ENCODE data around the gene RHOG.

The RHOG gene

DNA sequence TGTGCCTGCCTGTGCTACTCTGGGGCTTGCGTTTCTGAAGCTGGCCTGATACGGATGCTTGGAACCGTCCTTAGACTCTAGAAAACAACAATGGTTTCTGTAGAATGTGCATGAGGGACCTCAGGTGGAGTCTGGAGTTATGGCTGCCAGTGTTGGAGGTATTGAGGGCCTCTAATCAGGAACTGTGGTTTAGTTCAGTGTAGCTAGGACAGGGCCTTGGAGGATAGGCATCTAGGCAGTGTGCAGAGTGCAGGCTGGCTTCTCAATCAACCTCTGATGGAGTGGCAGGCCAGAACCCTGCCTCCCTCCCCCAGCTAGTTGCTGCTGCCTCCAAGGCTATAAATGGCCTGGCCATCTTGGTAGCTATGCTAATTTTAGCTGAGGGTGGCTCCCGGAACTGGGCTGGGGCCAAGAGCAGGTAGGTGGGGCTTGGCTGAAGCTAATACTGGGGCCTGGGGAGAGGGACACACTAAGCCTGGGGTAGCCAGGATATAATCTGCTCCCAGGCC is 18.7 kb upstream of the RHOG start:
- no peak for DNase-seq (ENCODE audit: low spot score)

DNA sequence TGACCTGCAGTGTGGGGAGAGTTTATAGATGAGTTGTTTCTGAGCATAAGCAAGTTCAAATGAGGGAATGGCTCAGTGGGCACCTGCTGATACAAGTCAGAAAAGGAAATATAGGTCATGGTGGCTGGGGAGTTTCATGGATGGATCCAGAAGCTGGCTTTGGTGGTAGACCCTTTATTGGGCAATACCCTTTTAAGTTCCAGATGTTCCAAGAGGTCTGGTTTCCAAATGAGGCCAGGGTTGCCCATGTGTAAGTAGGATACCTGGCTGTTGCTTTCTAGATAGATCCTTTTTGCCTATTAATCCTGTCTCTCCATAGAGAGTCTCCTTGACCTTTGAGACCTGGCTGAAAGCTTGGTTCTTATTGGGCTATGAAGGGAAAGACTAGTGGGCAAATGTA is 16.9 kb upstream of the RHOG start:
- no peak for DNase-seq (ENCODE audit: low spot score)

DNA sequence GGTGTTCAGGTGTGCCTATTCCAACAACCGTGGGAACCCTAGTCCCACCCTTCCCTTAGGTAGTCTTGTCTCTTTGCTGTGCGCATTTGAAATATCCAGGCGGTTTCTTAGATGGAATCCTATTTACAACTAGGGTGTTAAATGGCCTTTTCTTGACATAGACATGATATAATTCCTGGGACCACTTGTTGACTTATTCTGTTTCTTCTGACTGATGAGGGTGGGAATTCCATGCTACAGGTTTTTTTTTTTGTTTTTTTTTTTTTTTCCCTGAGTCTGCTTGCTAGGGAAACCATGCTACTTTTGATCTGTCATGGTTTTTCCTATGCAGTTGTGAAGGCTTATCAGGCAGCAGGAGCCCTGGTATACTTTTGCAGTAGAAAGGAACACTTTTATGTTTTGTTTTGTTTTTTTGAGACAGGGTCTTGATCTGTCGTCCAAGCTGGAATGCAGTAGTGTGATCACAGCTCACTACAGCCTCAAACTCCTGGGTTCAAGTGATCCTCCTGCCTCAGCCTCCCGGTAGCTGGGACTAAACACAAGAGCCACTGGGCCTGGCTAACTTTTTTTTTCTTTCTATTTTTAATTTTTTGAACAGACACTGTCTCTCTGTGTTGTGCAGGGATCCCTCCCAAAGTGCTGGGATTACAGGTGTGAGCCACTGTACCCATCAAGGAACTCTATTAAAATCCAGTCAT is 16.2 kb upstream of the RHOG start:
- no peak for DNase-seq (ENCODE audit: low spot score)

DNA sequence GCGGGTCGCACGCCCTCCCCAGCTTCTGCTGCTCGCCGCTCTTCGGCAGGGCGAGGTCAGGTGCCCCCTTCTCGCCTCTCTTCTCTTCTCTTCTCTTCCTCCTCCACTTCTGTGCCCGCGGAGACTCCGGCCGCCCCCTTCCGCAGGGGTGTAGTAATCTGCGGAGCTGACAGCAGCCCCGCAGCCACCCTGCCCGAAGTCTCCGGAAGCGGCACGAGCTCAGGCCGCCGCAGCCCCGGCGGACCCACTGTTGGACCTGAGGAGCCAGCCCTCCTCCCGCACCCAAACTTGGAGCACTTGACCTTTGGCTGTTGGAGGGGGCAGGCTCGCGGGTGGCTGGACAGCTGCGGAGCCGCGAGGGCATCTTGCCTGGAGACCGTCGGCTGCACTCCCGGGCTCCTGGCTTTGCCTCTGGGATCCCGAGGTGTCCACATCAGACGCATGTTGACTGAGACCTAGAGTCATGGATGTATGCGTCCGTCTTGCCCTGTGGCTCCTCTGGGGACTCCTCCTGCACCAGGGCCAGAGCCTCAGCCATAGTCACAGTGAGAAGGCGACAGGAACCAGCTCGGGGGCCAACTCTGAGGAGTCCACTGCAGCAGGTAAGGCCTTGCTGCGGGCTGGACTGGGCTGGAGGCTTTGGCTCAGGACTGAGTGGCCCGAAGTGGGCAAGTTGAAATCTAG is 15.2 kb upstream of the RHOG start:
- DNase-seq (ENCODE audit: low spot score), result no peak

DNA sequence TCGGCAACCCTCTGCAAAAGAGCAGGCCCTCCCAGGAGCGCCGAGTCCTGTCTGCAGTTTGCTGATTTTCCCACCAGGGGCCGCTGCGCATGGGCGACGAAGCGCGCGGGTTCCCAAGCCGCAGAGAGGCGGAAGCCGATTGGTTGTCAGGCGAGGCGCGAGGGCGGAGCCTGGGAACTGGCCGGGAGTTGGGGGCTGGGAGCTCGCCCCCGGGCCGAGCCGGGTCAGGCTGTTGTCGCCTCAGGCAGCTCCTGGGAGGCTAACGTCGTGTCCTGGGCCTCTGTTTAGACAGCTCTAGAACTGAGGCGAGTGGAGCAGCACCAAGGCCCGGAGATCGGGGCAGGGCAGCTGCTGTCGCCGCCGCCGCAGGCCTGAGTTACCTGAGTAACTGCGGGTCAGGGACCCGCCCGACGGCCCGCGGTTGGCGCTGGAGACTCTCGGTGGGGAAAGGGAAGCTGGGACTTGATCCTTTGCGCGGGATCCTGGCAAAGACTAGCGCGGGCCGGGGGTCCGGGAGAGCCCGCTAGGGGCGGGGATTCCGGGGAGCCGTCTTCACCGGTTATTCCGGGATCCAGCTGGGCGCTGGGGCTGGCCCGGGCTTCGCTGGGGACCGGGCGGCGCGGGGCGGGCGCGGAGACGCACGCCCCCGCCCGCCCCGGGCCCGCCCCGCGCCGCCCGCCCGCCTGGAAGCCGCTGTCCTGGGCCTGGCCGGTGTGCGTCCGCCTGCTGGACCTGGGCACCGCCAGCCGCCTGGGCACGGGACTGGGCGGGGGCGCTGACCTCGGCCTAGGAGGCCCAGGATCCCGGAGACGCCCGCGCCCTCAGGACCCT is 14.4 kb upstream of the RHOG start, which contains the start of gene STIM1:
STIM1 (plus strand) TSS at position 688 of the 831 bp plus-strand sequence. CDS start 607 bp downstream, outside the sequence.
- peak; percentile 89 for DNase-seq (ENCODE audit: low spot score)

DNA sequence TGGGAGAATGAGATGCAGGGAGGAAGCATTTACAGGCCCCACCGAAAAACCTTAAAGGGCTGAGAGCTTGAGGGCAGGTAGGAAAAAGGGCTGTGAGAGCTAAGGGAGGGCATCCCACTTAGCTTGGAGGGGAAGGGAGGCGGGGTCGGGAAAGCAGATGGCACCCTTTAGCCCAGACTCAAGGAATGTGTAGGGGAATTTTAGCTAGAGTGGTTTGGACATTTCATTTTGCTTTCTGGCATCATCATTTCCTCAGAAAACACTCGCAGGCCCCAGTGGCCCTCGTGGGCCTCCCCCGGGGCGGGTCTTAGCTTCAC is 13.9 kb upstream of the RHOG start:
- DNase-seq (ENCODE audit: low spot score), result no peak

DNA sequence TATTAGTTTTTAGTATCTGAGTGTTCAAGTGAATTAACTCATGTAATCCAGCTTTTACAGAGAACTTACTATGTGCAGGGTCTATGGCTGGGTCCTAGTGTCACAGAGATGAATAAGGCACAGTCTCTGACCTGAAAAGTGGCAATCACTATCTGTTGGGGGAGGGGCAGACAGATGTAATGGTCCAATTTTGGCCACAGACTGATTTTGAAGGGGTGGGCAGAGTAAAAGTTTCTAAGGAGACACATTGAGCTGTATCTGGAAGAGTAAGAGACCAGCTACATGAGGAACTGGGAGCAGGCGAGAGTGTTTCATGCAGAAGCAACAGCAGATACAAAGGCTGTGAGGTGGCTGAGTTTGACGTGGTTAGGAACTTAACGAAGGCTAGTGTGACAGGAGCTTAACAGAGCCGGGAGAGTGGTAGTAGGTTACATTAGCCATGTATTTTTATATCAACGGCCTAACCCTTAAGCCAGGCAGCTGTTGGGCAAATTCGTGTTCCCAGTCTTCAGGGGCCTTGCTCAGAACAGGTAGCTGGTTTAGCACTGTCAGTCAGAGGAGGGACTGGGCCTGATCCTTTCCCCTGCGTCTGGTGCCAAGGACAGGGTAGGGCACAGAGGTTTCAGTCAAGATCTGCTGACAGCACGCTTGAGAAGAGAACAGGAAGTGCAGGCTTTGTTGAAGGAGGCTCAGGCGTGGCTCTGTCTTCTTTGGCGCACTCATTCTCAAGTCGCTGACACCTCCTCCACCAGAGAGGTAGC is 13.3 kb upstream of the RHOG start:
- no peak for DNase-seq (ENCODE audit: low spot score)

DNA sequence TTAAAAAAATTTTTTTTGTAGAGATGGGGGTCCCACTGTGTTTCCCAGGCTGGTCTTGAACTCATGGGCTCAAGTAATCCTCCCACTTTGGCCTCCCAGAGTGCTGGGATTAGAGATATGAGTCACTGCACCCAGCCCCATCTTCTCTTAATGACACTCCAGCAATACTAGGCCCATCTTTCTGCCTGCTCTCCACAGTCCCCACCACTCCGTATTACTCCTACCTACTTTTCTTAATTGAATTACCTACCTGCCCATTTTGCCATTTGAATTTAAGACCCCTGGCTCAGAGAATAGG is 12.7 kb upstream of the RHOG start:
- no peak for DNase-seq (ENCODE audit: low spot score)

DNA sequence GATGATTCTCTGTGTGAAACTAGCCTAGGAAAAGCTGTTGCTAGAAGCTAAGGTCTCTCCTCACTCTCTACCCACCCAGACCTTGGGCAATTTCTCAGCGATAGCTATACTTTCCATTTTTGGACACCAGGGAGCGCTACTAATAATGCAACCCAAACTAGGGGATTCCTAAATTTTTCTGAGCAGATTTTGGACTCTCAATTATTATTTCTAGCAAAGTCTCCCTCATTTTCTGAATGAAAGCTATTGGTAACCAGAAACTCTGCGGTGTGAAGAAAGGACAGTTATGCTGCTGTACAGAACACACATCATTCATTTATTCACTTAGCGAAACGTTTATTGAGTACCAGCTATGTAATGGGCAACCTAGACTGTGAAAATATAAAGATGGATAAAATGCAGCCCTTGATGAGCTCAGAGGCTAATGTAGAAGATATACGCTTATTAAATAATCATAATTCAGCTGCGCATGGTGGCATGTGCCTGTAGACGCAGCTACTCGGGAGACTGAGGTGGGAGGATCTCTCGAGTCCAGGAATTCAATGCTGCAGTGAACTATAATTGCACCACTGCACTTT is 8.6 kb upstream of the RHOG start:
- peak; percentile 54 for DNase-seq (ENCODE audit: low spot score)

DNA sequence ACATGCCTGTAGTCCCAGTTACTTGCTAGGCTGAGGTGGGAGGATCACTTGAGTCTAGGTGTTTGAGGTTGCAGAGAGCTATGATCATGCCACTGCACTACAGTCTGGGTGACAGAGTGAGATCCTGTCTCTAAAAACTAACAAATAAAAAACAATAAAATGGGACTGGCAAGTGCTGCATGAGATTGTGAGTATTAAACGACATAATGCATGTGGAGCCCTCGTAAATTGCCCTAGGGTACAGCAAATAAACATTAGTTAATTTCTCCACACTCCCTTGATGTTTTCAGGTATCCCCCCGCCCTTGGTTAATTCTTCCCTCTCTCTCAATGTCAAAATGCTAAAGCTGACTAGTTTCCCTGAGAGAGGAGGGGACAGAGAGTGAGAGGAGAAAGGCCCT is 4.9 kb upstream of the RHOG start:
- no peak for DNase-seq (ENCODE audit: low spot score)

DNA sequence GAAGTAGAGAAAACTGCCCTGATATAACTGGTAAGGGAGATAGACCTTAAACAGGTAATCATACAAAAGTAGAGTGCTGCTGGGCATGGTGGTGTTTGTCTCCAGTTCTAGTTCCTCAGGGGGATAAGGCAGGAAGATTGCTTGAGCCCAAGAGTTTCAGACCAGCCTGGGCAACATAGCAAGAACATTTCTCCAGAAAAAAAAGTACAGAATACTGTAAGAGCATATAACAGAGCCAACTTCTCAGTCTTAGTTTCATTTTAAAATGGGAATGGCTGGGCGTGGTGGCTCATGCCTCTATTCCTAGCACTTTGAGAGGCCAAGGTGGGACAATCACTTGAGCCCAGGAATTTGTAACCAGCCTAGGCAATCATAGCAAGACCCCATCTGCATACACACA is 4.5 kb upstream of the RHOG start:
- DNase-seq (ENCODE audit: low spot score), result no peak

DNA sequence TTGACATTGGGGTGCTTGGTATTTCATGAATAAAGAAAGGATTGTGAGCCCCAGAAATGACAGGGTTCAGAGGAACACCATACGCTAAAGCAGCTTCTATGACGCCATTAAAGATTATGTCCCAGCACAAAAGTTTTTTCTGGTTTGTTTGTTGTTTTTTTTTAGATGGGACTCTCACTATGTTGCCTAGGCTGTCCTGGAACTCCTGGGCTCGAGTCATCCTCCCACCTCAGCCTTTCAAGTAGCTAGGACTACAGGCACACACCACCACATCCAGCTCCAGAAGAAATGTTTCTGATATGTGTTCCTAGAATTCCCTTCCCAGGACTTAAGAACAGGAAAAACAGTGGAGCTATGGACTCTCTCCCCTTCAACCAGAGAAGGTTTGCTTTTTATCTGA is 2.6 kb upstream of the RHOG start:
- DNase-seq (ENCODE audit: low spot score), result no peak

DNA sequence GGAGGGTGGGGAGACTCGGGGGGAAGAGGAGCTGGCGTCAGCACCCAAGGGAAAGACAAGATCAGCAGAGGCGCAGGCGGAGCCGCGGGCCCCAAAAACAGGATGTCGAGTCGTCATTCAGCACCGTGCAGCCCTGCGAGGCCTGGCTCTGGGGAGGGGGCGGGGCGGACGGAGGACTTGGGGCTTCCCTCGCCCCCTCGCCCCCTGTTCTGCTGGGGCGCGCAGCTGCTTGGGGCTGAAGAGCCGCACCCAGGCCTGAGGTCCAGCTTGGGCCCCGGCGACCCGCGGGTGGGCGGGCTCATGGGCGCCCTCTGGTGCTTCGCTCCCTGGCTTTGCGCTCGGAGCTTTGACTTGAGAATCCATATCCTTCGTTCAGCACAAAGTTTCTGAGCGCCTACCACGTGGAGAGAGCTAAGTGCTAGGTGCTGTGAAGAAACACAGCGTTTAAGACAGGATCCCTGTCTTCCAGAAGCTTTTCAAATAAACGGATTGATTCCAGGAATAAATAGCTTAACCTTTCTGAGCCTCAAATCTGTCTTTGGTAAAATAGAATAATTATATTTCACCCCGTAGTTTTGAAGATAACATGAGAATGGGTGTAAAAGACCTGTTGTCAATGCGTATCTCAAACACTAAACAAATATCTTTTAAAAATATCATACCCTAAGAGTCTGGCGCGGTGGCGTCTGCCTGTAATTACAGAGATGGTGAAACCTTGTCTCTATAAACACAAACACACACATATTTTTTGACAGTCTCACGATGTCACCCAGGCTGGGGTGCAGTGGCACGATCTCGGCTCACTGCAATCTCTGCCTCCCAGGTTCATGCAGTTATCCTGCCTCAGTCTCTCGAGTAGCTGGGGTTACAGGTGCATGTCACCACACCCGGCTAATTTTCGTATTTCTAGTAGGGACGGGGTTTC is 929 bp upstream of the RHOG start:
- peak; percentile 72 for DNase-seq (ENCODE audit: low spot score)

DNA sequence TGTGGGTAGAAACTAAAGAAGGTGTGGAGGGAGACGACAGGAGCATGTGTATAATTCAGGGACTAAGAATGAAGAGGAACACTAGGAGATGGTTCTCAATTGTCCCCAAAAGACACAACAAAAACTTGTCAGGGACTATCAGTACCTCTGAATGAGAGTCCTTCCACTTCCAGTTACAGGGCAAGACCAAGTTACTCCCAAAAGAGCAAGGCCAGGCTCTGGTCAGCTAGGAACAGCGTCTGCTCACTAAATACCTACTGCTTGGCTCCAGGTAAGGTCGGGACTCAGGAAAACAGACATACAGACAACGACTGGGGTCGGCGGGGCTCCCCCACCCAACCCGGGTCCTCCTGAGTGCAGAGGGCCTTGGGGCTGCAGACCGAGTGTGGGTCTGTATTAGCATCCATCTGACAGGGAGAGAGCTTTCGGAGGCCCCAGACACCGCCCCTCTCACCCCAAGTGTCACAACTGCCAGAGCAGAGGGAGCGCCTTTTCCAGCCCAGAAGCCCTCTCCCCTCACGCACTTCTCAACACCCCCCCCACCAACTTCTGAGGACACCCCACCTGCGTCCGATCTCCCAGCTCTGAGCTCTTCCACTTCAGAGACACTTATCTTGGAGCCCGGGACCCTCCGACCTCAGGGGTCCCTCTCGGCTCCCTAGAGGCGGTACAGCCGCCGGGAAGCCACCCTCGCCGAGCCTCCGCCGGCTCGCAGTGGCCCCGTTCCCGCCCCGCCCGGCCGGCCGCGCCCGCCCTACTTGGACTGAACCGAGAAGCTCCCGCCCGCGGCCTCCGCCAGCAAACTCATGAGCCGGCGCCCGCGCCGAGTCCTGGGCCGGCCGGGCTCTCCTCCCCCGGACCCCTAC is 522 bp downstream of the RHOG start:
- no peak for DNase-seq (ENCODE audit: low spot score)

DNA sequence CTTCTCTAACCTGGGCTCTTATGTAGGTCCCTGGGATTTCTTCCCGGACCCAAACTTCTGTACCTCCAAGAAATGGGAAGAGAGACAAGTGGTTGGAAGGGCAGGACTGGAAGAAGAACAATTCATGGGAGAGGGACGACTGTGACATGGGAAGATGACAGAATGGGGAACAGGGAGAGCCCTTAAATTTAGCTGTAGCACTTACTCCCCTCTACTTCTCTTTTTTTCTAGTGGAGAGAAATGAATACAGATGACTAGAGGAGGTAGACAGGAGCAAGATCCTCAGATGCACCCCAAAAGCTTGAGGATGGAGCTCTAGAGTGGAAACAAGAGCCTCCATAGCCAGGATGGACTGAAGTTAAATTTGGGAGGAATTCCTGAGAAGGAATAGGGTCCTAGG is 2.3 kb downstream of the RHOG start:
- DNase-seq (ENCODE audit: low spot score), result no peak

DNA sequence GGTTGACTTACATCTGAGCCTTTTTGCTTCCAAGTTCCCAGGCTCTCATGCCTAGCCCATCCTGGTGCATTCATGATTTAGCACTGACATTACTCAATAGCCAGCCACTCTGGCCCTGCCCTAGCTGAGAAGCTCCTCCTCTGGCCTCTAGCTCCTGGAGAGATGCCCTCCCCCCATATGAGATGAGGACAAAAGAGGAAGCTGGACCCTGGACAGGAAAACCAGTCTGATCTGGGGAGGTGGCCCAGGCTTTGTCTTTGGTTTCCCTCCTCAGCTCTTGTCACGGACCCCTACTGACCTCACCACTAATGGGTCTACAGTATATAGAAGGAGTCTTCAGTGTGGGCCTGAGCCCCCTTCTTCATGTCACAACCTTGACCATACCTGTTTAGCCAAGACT is 3.0 kb downstream of the RHOG start:
- DNase-seq (ENCODE audit: low spot score), result no peak

DNA sequence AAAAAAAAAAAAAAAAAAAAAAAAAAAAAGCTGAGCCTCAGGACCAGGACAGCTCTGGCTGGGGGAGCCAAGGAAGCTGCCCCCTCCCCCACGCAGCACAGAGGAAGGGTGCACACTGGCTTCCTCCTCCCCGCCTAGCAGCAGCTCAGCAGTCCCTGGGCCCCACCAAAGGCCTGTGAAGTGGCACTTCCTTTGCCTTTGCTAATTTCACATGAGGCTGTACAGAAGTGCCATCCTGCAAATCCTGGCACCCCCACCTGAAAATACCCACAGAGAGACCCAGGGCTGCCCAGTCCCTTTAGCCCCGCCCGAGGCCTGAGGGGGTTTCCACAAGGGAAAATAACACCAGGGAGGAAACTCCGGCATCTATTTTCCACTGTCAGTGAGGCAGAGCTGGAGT is 3.9 kb downstream of the RHOG start:
- DNase-seq (ENCODE audit: low spot score), result no peak

DNA sequence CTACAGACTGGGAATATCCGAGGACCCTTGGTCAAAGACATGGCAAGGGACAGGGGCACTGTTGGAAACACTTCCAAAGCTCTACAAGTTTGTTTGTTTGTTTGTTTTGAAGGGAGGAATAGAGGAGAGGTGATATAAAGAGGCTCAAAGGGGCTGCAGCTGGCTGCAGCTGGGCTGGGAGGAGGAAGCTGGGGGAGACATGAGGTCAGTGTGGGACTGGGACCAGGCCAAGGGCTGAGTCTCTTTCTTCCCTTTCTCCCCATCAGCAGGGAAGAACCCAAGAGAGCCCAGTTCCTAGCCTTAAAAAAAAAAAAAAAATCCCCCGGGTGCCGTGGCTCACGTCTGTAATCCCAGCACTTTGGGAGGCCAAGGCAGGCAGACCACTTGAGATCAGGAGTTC is 5.0 kb downstream of the RHOG start:
- no peak for DNase-seq (ENCODE audit: low spot score)

DNA sequence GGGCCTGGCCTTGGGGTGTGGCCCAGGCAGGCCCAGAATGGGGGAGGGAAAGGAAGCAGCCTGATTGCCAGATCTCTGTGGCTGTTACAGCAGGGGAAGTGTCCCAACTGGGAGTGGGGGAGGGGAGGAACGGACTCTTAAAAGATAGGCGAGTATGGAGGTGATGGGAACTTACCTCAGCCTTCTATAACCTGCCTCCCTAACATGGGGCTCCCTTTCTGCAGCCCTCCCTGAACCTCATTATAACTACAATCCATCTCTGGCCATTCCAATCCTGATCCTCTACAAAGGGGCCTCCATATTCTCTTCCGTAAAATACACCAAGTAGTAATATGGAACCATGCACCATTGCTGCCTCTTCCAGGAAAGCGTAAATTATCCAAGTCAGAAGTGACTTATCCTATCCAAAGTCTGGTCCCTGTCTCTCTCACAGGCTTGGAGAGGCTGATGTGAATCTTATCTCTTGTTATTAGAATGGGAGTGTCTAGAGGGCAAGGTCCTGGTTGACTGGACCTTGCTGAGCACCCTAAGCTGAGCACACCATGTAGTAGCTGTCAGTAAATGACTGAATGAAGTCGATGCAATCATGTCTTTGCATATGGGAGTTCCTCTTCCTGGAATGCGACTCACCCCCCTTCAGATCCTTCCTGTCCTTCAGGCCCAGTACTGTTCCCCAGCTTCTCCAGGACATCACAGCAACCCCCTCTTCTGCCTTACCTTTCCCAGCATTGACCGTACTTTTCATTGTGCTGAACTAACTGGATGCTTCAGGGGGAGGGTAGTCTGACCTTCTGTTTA is 5.9 kb downstream of the RHOG start:
- no peak for DNase-seq (ENCODE audit: low spot score)
